K562 (cell line): ENCODE results near the gene TBC1D7. TPM values are rescaled to one million over a fixed set of nuclear protein-coding genes. Genes with fewer than 3 reads are reported as not detected.

Source experiments
- BRF2 ChIP-seq: IDR thresholded peaks from 3 replicates; pipeline ENCODE4 v1.6.1; 2011; ENCODE audit warnings: borderline replicate concordance, mild to moderate bottlenecking; ENCODE audit not compliant: insufficient read length, insufficient read depth
- CBFA2T2 ChIP-seq: fragments of 450-650 bp; conservative IDR thresholded peaks from 2 replicates; pipeline ENCODE4 v1.6.1; 2017; ENCODE audit warnings: mild to moderate bottlenecking
- CCNT2 ChIP-seq: IDR thresholded peaks from 2 replicates; pipeline ENCODE4 v1.6.1; 2011; ENCODE audit warnings: borderline replicate concordance, low read depth, mild to moderate bottlenecking, moderate library complexity, mixed read lengths, low read length; ENCODE audit not compliant: insufficient read length; ENCODE audit errors: extremely low read depth
- CREB1 ChIP-seq, 2 experiments: sonication (generic) in 1 of 2; formaldehyde crosslinking in 1 of 2; IDR thresholded peaks; 2 replicates each; pipeline versions ENCODE4 v1.6.1 to v1.8.0; 2012 to 2022; ENCODE audit warnings: inconsistent platforms in 1 of 2, mild to moderate bottlenecking in 1 of 2, missing genetic modification reagents in 1 of 2, moderate library complexity in 1 of 2
- FOXA1 ChIP-seq: fragments of 450-650 bp; IDR thresholded peaks from 2 replicates; pipeline ENCODE4 v1.6.1; 2016; ENCODE audit warnings: mild to moderate bottlenecking, borderline replicate concordance
- GATA2 ChIP-seq: sonication (generic); formaldehyde crosslinking; IDR thresholded peaks from 2 replicates; pipeline ENCODE4 v1.4.0; 2020; ENCODE audit warnings: mild to moderate bottlenecking, missing genetic modification reagents
- HDAC8 ChIP-seq: fragments of 450-650 bp; IDR thresholded peaks from 2 replicates; pipeline ENCODE4 v1.6.1; 2016; ENCODE audit warnings: mild to moderate bottlenecking, missing genetic modification characterization, moderate library complexity, missing compliant biosample characterization
- IRF9 ChIP-seq: fragments of 450-650 bp; IDR thresholded peaks from 2 replicates; pipeline ENCODE4 v1.6.1; 2016; ENCODE audit warnings: missing biosample characterization, missing genetic modification characterization
- MYBL2 ChIP-seq, 2 experiments: fragments of 450-650 bp in 1 of 2; sonication (generic) in 1 of 2; formaldehyde crosslinking in 1 of 2; IDR thresholded peaks; 2 replicates each; pipeline versions ENCODE4 v1.6.1 to v1.8.1; 2017 to 2022; ENCODE audit warnings: borderline replicate concordance in 1 of 2, inconsistent platforms in 1 of 2, low read depth in 1 of 2, mild to moderate bottlenecking in 1 of 2, missing genetic modification reagents in 1 of 2, moderate library complexity in 1 of 2
- NR2C1 ChIP-seq, 2 experiments: fragments of 450-650 bp; IDR thresholded peaks; 2 replicates each; pipeline ENCODE4 v1.6.1; 2017; ENCODE audit warnings: mild to moderate bottlenecking in 2 of 2, antibody characterized with exemption in 1 of 2, inconsistent platforms in 1 of 2, missing compliant biosample characterization in 1 of 2, missing genetic modification characterization in 1 of 2
- RREB1 ChIP-seq: fragments of 250-450 bp; sonication (Bioruptor Pico); IDR thresholded peaks from 2 replicates; pipeline ENCODE4 v1.4.0; 2020
- RUNX1 ChIP-seq: sonication (generic); IDR thresholded peaks from 2 replicates; pipeline ENCODE4 v1.6.1; 2016; ENCODE audit warnings: antibody characterized with exemption, low read depth
- SAFB ChIP-seq: fragments of 200-400 bp; formaldehyde crosslinking; IDR thresholded peaks from 2 replicates; pipeline ENCODE4 v1.6.1; 2017; ENCODE audit warnings: low read depth, low read length, borderline replicate concordance
- SMARCA4 ChIP-seq: fragments of 450-650 bp; IDR thresholded peaks from 2 replicates; pipeline ENCODE4 v1.6.1; 2016
- SREBF1 ChIP-seq: fragments of 150-350 bp; IDR thresholded peaks from 2 replicates; pipeline ENCODE4 v1.6.1; 2014; ENCODE audit warnings: antibody characterized with exemption, low read depth, low read length, borderline replicate concordance
- SRSF1 ChIP-seq: fragments of 200-400 bp; formaldehyde crosslinking; IDR thresholded peaks from 2 replicates; pipeline ENCODE4 v1.6.1; 2017; ENCODE audit warnings: mild to moderate bottlenecking, low read depth, low read length, moderate library complexity
- TRIM24 ChIP-seq, 2 experiments: fragments of 450-650 bp; IDR thresholded peaks; 2 replicates each; pipeline ENCODE4 v1.6.1; 2016
- ZBTB12 ChIP-seq: fragments of 250-450 bp; sonication (Bioruptor Pico); IDR thresholded peaks from 2 replicates; pipeline ENCODE4 v1.4.0; 2020
- polyA plus RNA-seq, 8 experiments: library from polyadenylated mRNA; depleted of rRNA in 4 of 8; stranded (reverse) in 5 of 8; unstranded in 3 of 8; fragments of >200 nt; fragmentation: Nextera tagmentation in 2 of 8; fragmentation: Illumina TruSeq in 1 of 8; extraction: Ambion mirVana in 2 of 8; extraction: Trizol in 1 of 8; gene quantifications; 2 replicates each; pipeline versions ENCODE4 v1.2.1 to v1.2.3, GENCODE V29; 2011 to 2014; ENCODE audit warnings: inconsistent platforms in 1 of 8, missing spikeins in 1 of 8
- total RNA-seq, 7 experiments: library from RNA; depleted of rRNA in 6 of 7; stranded (reverse); fragments of >200 nt in 6 of 7; fragmentation: Illumina TruSeq in 2 of 7; extraction: Trizol in 2 of 7; gene quantifications; 2 replicates each; pipeline versions ENCODE4 v1.2.1 to v1.2.3, GENCODE V29; 2011 to 2021; ENCODE audit warnings: low replicate concordance in 1 of 7

TBC1D7 gene
- total and polyA plus RNA-seq, 9 of the 15 experiments (the other 6 are each of a cell fraction or from before 2014, with no cell fraction given): 49.4 to 107 (median 61.1) TPM

GRCh38 chr6:13319891-13320564 lies 8.3 kb downstream of the TBC1D7 start (continued):
- TF ChIP-seq MYBL2 (IDR thresholded peaks at IDR 0.05; ENCODE audit: low read depth): no peak
- no peak for TF ChIP-seq MYBL2 (CRISPR knock-in tag; IDR thresholded peaks at IDR 0.05; ENCODE audit: borderline replicate concordance)
- TF ChIP-seq CREB1 (IDR thresholded peaks at IDR 0.05): peak; percentile 59; the same call in 1 of the 2 replicates
- TF ChIP-seq CREB1 (CRISPR knock-in tag; IDR thresholded peaks at IDR 0.05): no peak
- no peak for TF ChIP-seq ZBTB12 (CRISPR knock-in tag)
- TF ChIP-seq IRF9 (tag): no peak
- no peak for TF ChIP-seq NR2C1 (IDR thresholded peaks at IDR 0.05)
- 0 out of 2 replicates have a peak, but pooled peaks have one; percentile 23 for TF ChIP-seq NR2C1 (tag; IDR thresholded peaks at IDR 0.05)
- TF ChIP-seq TRIM24 (IDR thresholded peaks at IDR 0.05): peak; percentile 81 to 91; a peak in 3 of 4 replicates
- peak; percentile 93 for TF ChIP-seq SMARCA4
- TF ChIP-seq CBFA2T2: peak; percentile 96
- TF ChIP-seq CCNT2: no peak
- TF ChIP-seq RREB1: no peak
- no peak for TF ChIP-seq SREBF1
- TF ChIP-seq GATA2 (CRISPR knock-in tag): 0 out of 2 replicates have a peak, but pooled peaks have one; percentile 31
- TF ChIP-seq SRSF1: no peak
- no peak for TF ChIP-seq SAFB
- TF ChIP-seq FOXA1: no peak
- no peak for TF ChIP-seq HDAC8 (tag)
- TF ChIP-seq BRF2: no peak
- no peak for TF ChIP-seq RUNX1
